Pulmonary artery endothelial cell (primary cell): ENCODE data around the gene MRTFB. TPM values are rescaled to one million over a fixed set of nuclear protein-coding genes. Genes with fewer than 3 reads are reported as not detected.
"Not testable (repeated sequence)": the region's sequence is repeated elsewhere in the genome, so short reads cannot be mapped to it uniquely, and the experiment has no call there.

ENCODE experiments used
- DNase-seq: peaks from one replicate; pipeline ENCODE4 v3.0.0-alpha.2; 2011; ENCODE audit warnings: low read depth, low spot score
- total RNA-seq: library from RNA; depleted of rRNA; stranded (reverse); fragments of >200 nt; gene quantifications from 2 replicates; pipeline ENCODE4 v1.2.3, GENCODE V29; 2014

MRTFB gene
- total RNA-seq, 1 donor from 2014 or later, result 11.1 TPM

GRCh38 chr16:14132696-14133048, 61.6 kb downstream of the MRTFB start:
- DNase-seq, result no peak

GRCh38 chr16:14133907-14134306, 62.8 kb downstream of the MRTFB start:
- no peak for DNase-seq

DNA sequence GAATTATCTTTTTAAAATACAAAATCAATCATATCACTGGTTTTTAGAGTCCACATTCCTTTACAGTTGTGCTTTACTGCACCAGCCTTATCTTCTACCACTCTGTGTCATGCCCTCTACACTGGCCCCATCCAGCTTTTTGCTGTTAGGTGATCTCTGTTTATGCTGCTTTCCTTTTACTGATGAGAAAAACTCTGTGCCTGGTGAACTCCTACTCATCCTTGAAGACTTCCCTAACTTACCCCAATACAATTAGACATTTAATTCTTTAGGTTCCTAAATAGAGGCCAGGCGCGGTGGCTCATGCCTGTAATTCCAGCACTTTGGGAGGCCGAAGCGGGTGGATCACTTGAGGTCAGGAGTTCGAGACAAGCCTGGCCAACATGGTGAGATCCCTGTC, 64.6 kb downstream of the MRTFB start:
- no peak for DNase-seq

GRCh38 chr16:14139872-14140271, 68.8 kb downstream of the MRTFB start:
- no peak for DNase-seq

- DNase-seq, result no peak
These were observed 69.8 kb downstream of the MRTFB start for GRCh38 chr16:14140923-14141322.

- DNase-seq, result no peak
These were observed 75.3 kb downstream of the MRTFB start for GRCh38 chr16:14146445-14146844.

GRCh38 chr16:14148016-14148415, 76.9 kb downstream of the MRTFB start:
- no peak for DNase-seq

GRCh38 chr16:14148569-14148968, 77.5 kb downstream of the MRTFB start:
- DNase-seq, result no peak

DNA sequence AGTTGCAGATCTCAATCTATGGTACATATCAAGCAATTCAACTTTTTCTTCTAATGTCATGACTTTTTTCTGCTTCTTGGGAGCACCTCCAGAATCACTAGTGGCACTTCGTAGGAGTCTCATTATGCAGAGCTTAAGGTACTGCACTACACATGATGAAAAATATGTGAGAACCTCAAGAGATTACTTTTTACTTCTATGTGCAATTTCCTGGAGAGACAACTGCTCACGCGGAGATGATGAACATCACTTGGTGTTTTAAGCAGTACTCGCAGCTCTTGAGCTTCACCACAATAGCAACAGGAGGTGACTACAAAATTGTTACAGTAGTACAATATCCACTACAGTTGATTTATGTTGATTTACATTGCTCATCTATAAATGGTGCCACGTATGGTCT, 79.7 kb downstream of the MRTFB start:
- no peak for DNase-seq

DNA sequence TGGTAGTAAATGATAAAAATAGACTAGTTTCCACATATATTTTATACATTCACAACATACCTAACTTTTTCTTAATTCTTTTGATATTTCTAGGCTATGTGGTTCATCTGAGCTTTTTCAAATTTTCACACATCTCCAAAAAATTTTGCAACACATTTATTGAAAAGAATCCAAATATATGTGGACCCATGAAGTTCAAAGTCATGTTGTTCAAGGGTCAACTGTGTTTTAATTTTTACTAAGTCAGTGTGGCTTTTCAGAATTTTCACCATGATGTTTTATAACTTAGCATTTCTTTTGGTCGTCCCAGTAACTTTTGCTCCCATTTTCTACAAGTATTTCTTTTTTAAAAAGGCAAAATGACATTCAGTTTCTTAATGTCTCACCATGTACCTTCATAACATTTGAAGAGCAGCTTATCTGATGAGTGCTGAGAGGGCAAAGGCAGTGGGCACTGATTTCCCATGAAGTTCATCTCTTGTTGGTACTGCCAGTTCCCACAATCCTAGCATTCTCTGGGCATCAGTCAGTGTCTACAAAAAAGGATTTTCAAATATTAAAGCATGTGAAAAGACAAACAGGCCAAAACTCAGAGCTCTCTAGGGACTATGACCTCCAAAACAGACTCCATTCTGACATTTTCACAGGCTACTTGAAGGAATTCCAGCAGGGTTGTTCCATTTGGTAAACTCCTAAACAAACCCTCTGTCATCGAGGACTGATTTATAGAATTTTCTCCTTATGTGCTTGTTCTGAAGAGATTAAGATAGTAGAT, 80.3 kb downstream of the MRTFB start:
- no peak for DNase-seq

DNA sequence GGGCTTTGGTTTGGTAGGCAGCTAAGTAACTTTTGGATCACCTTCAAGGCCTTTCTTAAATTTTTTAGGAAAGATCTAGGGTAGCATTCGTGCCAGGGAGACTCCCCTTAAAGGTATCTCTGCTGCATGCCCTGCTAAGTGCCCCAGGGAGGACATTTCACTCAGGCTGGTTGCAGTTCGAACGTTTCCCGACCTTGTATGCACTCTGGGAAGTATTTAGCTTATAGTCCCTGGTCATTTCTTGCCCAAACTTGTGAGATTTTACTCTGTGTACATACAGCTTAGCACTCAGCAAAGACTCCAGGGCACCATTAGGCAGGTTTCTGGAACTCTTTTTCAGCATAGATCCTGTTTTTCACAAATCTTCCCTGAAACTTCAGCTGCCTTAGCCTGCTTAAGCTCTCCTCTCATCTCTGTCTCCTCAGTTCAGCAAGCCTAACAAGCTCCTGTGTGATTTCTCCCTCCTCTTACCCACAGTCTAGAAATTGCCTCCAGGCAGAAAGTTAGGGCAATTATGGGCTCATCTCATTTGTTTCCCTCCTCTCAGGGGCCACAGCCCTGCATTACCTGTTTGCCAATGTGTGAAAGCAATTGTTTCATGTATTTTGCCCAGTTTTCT, 84.6 kb downstream of the MRTFB start:
- no peak for DNase-seq

DNA sequence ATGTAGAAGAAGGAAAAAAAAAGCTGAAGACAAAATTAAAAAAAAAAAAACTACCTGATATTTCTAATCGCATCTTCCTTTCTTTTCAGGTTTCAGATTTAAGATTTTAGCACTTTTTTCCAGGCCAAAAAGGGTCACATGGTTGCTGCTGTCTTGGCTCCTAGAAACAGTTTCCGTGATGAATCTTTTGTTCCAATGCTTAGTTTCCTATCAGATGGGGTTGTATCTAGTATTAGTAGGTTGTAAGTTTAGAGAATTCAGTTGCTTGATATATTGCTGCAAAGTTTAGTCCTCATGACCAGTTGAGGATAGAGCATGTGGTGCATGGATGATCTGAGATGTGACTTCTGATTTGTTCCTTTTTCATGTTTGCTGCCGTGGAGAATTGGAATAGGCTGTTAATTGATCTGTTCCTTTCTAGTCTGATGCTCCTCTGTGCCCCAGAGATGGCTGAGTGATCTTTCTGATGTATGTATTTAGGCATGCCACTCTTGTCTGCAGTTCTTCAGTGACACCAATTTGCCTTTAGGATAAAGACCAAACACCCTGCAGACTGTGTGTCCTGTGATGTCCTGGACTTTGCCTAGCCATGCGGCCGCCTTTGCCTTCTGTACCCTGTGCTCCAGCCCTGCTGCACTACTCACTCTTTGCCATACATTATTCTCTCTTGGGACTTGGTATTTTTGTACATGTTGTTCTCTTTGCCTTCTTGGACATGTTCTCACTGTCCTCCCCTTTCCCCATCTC, 94.0 kb downstream of the MRTFB start:
- DNase-seq, result no peak

DNA sequence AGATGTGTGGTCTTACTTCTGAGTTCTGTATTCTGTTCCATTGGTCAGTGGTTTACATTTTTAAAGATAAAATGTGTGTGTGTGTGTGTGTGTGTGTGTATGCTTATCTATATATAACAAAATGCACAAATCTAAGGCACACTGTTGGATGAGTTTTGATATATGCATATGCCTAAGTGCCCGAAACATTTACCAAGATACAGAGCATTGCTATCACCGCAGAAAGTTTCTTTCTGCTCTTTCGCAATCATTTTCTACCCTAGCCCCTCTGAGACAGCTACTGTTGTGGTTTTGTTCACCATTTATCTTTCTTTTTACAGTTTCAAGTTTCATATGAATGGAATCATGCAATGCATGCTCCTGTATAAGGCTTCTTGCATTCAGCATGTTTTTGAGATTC, 97.0 kb downstream of the MRTFB start:
- no peak for DNase-seq

GRCh38 chr16:14172200-14172809, 101.2 kb downstream of the MRTFB start:
- no peak for DNase-seq

GRCh38 chr16:14175086-14175485, 104.0 kb downstream of the MRTFB start:
- DNase-seq, result no peak

DNA sequence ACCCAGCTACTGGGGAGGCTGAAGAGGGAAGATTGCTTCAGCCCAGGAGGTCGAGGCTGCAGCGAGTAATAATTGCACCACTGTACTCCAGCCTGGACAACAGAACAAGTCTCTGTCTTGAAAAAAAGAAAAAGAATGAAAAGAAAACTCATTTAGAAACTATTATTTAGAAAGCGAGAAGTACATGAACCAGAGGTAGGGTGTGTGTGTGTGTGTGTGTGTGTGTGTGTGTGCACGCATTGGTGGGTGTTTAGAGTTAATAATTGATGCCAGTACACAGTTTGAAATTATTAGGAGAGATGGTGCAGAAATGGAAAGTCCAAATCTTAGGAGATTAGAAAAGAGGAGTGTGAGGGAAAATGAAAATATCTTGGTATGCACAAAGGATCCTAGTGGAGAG, 106.6 kb downstream of the MRTFB start:
- no peak for DNase-seq

DNA sequence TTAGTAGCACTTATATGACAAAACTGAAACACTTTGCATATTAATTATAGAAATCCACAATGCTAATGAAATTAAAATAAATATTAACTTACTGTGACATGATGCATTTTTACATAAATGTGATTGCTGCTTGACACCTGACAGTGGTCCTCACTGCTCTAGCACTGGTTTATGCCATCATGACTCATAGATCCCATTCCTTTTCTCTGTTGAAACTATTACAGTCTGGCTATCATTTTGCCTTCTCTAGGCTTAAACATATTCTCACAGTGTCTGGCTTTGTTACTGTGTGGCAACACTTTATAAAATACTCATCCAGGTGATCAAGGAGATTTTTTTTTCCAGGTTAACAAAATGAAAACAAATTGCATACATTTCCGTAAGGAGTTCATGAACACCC, 108.0 kb downstream of the MRTFB start:
- no peak for DNase-seq

- DNase-seq, result no peak
These were observed 109.4 kb downstream of the MRTFB start for GRCh38 chr16:14180481-14180944.

DNA sequence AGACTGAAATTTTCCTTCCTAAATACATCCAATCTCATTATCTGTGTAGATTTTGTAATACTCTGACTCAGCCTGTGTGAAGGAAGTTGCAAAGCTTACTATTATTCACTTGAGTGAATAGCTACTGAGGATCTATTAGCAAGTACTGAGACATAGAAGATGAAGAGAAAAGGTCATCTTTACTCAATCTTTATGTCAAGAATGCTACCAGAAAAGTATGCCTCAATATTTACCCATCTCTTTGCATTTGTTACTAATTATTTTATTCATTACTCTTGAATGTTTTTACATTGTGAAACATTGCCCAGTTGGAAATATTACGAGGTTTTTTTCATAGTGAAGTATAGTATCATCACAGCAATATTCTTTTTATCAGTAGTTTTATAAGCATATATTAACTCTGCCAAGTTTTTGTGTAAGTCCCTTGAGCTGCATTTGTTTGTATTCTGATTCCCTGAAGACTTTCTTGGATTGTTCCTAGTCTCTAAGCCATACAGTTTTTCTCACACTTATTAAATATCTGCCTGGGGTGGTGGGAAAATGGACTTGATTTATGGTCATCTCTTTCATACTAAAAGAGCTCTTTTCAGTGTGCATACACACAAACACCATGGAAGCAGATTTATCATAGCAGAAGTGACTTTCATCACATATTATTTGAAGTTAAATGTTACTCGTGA, 110.4 kb downstream of the MRTFB start:
- no peak for DNase-seq

- no peak for DNase-seq
These were observed 111.9 kb downstream of the MRTFB start for GRCh38 chr16:14182999-14183398.

GRCh38 chr16:14183962-14184361, 112.8 kb downstream of the MRTFB start:
- not testable (repeated sequence) for DNase-seq
